GM19452 (cell line): ENCODE measurements around the gene RCAN3.
"Not testable (repeated sequence)": the region's sequence is repeated elsewhere in the genome, so short reads cannot be mapped to it uniquely, and the experiment has no call there.

Experiments used
- ATAC-seq: cut with Tn5 transposase; IDR thresholded peaks from one replicate; pipeline ENCODE4 v1.9.1; 2021; ENCODE audit not compliant: unreplicated experiment

The RCAN3 gene

DNA sequence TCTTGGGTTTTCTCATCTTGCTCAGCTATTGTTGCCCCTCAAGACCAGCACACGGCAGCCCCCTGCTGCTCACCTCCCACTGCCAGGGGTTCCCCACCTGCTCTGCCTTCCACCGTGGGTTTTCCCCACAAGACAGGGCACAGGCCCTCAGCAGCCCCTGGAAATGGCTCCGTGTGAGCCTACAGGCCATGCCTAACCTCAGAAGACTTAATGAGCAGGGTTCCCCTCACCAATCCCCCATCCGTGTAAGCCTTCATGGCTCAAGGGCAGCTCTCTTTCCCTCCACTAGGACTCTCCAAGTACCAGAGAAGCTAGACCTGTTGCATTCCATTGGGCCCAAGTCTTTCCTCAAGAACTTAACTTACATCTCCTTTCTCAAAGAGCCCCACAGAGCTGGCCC, 18.4 kb upstream of the RCAN3 start:
- ATAC-seq = no peak

DNA sequence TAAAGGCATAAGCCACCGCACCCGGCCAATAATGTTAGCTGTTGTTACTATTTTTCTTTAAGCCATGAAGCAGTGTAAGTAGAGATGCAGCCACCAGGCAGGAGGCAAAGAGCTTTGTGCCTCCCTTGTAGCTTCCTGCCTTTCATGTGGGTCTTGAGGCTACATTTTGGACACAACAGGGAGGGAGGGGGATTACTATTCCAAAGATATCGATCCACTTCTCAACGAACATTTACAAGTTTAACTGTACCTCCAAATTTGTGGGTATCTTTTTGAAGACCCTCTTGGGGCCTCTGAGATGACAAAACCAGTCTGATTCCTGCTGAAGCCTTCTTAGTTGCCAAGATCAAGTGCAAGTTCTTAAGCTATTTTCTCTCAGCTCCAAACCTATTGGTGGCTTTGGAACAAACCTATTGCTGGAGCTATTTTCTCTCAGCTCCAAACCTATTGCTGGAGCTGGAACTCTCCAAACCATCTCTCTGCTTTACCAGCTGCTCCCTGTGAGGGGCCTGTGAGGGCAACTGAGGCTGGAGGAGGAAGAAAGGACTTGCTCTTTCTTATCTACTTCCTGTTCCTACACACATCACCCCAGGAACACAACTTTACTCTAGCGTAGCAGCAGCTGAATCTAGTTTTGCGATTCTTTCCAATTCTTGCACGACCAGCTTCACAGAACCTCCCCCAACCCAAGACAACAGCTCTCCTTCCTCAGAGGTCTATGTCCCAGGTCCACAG, 16.1 kb upstream of the RCAN3 start:
- ATAC-seq = no peak

DNA sequence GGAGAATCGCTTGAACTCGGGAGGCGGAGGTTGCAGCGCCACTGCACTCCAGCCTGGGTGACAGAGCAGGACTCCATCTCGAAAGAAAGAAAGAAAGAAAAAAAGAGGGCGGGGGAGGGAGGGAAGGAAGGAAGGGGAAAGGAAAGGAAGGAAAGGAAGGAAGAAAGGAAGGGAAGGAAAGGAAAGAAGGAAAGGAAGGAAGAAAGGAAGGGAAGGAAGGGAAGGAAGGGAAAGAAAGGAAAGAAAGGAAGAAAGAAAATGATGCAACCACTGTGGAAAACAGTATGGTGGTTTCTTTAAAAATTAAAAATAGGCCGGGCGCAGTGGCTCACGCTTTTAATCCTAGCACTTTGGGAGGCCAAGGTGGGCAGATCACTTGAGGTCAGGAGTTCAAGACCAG, 15.2 kb upstream of the RCAN3 start:
- no peak for ATAC-seq

DNA sequence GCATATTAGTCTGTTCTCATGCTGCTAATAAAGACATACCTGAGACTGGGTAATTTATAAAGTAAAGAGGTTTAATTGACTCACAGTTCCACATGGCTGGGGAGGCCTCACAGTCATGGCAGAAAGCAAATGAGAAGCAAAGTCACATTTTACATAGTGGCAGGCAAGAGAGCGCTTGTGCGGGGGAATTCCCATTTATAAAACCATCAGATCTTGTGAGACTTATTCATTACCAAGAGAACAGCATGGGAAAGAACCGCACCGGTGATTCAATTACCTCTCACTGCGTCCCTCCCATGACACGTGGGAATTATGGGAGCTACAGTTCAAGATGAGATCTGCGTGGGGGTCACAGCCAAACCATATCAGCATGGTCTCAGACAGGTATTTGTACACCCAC, 14.5 kb upstream of the RCAN3 start:
- ATAC-seq = not testable (repeated sequence)

DNA sequence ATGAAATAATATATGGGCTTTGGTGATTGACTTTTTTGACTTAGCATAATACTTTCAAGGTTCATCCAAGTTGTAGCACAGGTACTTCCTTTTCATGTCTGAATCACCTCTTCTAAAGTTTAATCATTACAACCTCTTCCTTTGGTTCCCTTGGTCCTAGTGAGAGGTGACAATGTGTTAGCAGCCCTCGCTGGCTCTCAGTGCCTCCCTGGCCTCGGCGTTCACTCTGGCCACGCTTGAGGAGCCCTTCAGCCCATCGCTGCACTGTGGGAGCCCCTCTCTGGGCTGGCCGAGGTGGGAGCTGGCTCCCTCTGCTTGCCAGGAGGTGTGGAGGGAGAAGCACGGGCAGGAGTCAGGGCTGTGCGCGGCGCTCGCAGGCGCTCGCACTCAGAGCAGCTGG, 13.0 kb upstream of the RCAN3 start:
- ATAC-seq = no peak

DNA sequence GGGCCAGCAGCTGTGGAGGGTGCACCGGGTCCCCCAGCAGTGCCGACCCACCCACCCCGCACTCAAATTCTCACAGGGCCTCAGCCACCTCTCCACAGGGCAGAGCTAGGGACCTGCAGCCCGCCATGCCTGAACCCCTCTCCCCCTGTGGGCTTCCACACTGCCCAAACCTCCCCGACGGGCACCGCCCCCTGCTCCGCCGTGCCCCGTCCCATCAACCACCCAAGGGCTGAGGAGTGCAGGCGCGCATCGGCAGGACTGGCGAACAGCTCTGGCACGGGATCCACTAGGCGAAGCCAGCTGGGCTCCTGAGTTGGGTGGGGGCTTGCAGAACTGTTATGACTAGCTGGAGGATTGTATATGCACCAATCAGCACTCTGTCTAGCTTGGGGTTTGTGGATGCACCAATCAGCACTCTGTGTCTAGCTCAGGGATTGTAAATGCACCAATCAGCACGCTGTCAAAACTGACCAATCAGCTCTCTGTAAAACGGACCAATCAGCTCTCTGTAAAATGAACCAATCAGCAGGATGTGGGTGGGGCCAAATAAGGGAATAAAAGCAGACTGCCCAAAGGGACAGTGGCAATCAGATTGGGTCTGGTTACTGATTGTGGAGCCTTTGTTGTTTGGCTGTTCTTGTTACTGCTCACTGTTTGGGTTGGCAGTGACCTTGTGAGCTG, 12.4 kb upstream of the RCAN3 start:
- no peak for ATAC-seq

DNA sequence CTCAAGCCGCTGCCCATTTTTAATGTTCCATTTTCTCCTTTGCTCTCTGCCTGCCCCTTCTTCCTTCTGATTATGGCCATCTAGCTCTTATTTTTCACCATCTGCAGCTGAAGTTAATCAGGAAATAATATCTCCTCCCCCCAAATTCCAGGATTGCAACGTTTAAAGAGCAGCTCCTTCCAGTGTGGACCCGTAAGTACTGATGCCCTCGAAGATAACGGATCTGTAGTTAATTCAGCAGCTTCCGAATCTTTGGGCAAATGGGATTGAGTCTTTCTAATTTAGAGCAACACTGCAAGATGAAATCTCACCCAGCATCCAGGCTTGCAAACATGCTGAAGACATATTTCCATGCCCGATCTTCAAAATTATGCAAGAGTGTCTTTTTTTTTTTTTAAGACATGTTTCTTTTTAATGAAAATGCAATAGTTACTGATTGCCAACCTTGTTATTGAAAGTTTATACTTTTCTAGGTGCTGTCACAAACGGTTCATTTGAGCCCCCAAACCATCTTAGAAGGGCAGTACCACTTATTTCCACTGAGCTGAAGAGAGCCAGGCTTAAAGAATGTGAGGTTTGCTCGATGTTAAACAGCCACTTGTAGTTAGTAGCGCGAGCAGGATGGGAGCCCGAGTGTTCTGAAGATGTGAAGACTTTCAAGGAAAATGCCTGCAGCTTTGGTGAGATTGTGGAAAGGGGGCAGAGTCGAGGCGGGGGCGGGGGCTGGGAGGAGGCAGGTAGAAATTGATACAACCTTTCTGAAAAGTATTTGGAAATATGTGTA, 10.9 kb upstream of the RCAN3 start:
- ATAC-seq = no peak

DNA sequence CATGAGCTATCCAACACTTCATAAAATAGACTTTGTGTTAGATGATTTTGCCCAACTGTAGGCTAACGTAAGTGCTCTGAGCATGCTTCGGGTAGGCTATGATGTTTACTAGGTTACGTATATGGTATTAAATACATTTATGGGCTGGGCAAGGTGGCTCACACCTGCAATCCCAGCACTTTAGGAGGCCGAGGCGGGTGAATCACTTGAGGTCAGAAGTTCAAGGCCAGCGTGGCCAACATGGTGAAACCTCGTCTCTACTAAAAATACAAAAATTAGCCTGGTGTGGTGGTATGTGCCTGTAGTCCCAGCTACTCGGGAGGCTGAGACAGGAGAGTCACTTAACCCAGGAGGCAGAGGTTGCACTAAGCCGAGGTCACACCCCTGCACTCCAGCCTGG, 9.7 kb upstream of the RCAN3 start:
- not testable (repeated sequence) for ATAC-seq

DNA sequence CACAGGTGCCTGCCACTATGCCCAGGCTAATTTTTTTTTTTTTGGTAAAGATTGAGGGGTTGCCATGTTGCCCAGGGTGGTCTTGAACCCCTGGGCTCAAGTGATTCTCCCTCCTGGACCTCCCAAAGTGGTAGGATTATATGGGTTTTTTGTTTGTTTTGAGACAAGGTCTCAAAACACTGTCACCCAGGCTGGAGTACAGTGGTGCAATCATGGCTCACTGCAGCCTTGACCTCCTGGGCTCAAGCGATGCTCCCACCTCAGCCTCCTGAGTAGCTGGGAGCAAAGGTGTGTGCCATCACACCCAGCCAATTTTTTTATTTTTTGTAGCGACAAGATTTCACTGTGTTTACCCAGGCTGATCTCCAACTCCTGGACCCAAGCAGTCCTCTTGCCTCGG, 8.9 kb upstream of the RCAN3 start:
- no peak for ATAC-seq

DNA sequence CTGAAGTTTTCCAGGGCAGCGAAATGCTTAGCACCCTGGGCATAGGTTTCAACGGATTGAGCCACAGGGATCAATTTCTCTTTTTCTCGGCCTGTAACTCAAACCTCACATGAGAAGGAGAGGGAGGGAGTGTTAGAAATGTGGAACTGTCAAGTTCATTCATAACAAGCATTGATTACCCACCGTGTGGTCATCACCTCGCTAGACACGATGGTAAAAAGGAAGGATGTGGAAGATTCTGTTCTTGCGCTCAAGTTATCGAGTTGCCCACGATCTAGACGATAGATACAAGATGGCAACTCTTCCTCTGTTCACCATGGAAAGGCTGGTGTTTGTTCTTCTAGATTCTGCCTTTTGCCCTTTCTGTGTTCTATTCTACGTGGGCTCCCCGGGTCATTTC, 4.0 kb upstream of the RCAN3 start:
- ATAC-seq = no peak

DNA sequence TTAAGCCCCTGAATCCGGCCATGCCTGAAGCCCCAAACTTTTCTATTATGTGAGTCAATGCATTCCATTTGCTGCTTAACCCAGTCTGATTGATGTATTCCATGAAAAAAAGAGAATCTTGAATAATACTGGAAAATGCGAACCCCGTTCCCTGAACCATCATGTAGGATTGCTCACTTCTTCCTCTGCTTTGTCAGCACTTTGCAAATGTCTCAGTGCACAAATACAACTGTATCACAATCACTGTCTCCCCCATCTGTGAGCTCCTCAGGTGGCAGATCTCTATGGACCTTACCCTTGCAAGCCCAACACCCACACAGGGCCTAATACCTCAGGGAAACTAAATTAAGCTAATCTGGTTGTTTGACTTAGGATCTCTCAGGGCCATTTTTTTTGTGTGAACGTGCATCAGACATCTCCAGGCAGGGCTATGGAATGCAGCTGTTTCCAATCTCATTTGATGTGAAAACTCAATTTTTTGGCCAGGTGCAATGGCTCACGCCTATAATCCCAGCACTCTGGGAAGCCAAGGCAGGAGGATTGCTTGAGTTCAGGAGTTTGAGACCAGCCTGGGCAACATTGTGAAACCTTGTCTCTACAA, 2.1 kb upstream of the RCAN3 start:
- ATAC-seq = no peak

DNA sequence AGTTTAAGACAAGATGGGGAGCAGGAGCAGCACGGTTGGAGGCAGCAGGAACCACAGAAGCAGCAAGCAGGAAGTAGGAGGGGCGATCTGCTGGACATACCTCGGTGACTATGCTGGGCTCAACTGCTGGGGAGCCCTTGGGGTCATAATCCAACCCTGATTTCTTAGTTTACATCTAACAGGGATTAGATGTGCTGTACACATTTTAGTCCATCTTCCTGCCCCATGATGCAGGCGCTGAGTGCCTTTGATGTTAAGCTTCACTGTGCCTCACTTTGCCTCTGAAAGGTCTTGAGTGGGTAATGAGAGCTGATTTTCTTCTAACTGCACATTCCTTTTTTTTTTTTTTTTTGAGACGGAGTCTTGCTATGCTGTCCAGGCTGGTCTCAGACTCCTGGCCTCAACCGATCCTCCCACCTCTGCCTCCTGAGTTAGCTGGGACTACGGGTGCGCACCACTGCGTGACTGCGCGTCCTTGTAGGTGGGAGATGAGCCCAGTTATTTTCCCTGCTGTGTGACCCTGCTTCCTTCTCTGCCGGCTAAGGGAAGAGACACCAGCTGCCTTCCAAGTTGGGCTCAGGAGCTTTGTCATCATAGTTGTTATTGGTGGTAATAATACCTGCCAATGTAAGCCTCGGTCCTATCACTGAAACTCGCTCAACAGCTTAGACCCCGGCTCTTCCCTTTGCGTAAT, 1.1 kb upstream of the RCAN3 start:
- no peak for ATAC-seq

DNA sequence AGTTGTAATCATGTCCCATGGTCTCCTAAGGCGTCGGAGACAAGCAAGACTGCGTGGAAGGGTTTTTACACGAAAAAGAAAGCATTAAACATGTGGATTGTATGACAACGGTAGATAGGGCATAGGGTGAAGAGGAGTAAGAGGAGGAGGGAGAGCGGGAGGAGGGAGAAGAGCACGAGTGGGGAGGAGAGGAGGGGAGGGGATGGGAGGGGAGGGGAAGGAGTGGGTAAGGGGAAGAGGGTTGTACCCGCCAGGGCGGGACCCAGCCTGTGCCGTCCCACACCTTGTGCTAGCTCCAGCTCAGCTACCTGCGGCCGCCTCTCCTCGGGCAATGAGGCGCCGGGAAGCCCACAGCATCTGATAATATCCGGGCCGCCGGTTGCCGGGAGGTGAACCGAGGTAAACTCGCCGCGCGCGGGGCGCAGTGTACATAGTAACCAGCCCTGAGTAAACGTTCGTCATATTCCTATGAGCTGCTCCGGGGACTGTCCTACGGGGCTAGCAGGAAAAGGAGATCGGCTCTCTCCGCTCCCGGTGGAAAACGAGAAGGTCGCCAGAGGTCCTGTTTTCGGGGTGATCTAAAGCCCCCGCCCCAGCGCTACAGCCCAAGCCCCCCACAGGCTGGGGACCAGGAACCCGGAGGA, 449 bp upstream of the RCAN3 start:
- ATAC-seq = no peak

DNA sequence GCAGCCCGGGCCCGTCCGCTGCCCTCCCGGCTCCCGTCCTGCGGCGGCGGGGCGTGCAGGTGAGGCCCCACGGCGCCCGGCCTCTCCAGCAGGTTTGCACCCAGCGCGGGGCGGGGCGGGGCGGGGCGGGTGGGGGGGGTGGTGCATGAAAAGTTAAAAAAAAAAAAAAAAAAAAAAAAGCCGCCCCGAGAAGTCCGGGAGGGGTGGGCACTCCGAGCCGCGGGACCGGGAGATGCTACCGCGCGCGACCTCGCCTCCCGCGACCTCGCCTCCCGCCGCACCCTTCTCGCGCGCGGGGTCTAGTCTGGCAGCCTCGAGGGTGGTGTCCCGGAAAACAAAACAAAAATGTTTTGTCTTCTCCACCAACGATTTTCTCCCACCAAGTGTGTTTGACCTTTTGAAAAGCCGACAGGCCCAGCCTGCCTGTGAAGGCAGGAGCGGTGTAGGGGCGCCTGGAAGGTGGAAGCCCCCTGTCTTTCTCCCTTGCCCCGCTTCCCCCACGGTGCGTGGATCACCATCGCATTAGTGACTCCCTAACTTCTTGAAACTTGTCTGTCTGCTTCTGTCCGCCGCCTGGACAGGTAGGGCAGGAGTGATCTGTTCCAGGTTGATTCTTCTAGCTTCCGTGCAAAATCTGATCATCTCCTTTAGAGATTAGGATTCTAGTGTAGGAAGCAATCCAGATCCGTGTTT, 569 bp downstream of the RCAN3 start:
- peak; percentile 19 for ATAC-seq

DNA sequence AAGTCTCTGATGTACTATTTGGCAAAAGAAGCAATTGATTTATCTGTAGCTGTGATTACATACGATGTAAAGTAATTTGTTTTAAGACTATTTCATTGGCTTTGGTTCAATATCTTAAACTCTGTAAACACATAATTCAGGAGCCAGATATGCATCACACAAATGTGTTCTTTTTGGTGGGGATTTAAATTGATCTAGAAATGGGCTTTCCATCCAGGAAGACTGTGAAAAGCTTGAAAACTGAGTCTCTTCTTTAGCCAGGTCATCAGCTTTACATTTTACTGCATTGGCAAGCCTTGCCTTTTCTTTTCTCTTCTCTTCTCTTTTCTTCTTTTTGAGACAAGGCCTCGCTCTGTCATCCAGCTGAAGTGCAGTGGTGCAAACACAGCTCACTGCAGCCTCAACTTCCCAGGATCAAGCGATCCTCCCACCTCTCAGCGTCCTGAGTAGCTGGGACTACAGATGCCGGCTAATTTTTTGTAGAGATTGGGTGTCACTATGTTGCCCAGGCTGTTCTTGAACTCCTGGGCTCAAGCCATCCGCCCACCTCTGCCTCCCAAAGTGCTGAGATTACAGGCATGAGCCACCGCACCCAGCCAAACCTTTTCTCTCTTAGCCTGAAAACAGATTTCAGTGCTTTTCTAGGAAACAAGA, 1.4 kb downstream of the RCAN3 start:
- ATAC-seq = no peak

DNA sequence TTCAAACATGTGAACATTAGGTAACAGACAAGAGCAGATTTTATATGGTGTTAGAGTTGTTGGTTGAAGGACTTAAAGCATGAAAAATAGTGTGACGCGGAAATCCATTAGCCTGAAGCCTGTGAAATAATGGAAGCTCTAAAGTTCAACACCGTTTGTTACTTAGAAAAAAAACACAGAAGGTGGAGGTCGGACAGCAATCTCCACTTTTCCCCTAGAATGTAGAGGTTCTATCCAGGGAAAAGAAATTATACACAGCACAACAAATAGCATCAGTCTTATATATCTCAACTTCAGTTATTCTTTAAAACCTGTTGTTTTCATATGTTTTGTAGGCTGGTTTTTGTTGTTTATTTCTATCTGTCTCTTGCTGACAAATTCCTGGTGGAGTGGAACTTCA, 1.9 kb downstream of the RCAN3 start:
- no peak for ATAC-seq

DNA sequence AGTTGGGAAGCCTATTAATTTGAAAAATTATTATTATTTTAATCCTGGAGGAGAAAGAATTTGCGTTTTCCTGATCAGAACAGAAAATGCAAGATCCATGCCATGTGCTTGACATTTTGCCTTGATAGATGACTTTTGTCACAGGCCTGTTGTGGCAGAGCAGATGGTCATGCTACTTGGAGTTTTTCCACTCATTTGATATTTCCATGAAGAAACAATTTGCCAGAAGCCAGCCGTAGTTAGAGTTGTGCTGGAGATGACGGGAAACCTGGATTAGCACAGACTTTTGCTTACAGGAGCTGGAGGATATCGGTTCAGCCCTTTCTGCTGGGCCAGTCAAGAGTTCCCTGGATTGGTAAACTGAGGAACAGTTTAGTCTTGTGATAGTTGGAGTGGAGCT, 3.2 kb downstream of the RCAN3 start:
- ATAC-seq = no peak

DNA sequence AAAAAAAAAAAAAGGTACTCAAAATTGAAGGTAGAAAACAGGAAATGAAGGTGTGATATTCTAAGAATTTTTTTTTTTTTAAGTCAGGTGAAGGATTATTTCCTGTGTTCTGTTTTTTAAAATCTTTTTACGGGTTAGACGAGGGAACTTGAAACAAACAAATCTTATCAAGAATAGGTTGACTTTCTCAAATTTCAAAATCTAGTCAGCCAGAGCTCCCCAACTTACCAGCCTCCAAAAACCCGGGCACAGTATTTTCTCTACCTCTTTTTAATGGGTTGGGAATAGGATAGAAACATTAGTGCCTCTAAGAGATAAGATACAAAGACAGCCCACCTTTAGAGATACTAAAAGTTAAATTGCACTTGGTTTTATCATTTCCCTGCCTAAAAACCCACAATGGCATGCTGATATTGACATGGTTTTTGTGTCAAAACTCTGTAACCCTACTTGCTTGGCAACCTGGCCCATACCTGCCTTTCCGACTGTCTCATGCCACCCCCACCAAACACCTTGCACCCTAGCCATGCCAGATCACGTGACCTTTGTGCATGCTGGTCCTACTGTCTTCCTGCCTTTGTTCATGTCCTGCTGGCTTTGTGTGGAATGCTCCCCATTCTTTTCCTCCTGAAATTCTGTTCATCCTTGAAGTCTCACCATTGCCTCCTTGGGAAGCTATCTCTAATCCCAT, 4.2 kb downstream of the RCAN3 start:
- ATAC-seq = no peak

DNA sequence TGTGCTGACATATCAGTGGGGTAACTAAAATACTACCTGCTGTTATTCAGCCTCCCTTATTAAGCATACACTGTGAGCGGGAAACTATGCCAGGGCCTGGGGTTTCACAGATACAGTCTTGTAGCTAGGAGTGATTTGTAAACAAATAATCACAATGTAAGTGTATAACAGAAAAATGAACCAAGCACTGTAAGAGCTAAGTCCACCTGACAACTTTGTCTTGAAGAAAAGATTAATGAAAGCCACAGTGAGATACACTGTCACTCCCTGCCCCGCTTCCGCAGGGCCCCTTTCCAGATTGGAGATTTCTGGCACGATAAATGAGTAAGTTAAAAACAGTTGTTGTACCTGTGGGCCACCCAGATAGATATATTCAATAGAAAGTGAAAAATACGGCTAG, 4.8 kb downstream of the RCAN3 start:
- ATAC-seq = no peak
